SK-N-SH treated with all-trans-retinoic acid at 6 μM for 48 hours (cell line): ENCODE measurements around the gene PREB.

ENCODE experiments used
- ATAC-seq: fragments of 200-7000 bp; cut with Tn5 transposase; 3 replicates; pipeline ENCODE4 v1.9.1; 2020; ENCODE audit warnings: mild to moderate bottlenecking, moderate library complexity
- ARNTL ChIP-seq: fragments of 450-650 bp; formaldehyde crosslinking; IDR thresholded peaks from 2 replicates; pipeline ENCODE4 v1.5.0; 2020; ENCODE audit warnings: low read depth, mild to moderate bottlenecking, moderate library complexity, borderline replicate concordance
- BACH2 ChIP-seq: fragments of 250-450 bp; sonication (Bioruptor Pico); IDR thresholded peaks from 2 replicates; pipeline ENCODE4 v1.9.0; 2021; ENCODE audit warnings: mild to moderate bottlenecking, borderline replicate concordance
- CREB5 ChIP-seq: fragments of 250-450 bp; sonication (Bioruptor Pico); IDR thresholded peaks from 2 replicates; pipeline ENCODE4 v1.5.1; 2020; ENCODE audit warnings: low read depth, mild to moderate bottlenecking, moderate library complexity
- CSDC2 ChIP-seq: fragments of 250-450 bp; sonication (Bioruptor Pico); IDR thresholded peaks from 2 replicates; pipeline ENCODE4 v1.5.0; 2020; ENCODE audit warnings: mild to moderate bottlenecking, moderate library complexity
- CSRNP3 ChIP-seq: fragments of 250-450 bp; sonication (Bioruptor Pico); IDR thresholded peaks from 2 replicates; pipeline ENCODE4 v1.5.1; 2021; ENCODE audit warnings: mild to moderate bottlenecking, moderate library complexity
- ESRRG ChIP-seq: fragments of 250-450 bp; sonication (Bioruptor Pico); IDR thresholded peaks from 2 replicates; pipeline ENCODE4 v1.6.1; 2021; ENCODE audit warnings: mild to moderate bottlenecking
- OSR1 ChIP-seq: fragments of 250-450 bp; sonication (Bioruptor Pico); IDR thresholded peaks from 2 replicates; pipeline ENCODE4 v1.8.0; 2022; ENCODE audit warnings: moderate library complexity, mild to moderate bottlenecking, inconsistent platforms
- PATZ1 ChIP-seq: fragments of 250-450 bp; sonication (Bioruptor Pico); IDR thresholded peaks from 2 replicates; pipeline ENCODE4 v1.8.0; 2020; ENCODE audit warnings: mild to moderate bottlenecking, moderate library complexity, borderline replicate concordance
- POU6F1 ChIP-seq: fragments of 250-450 bp; sonication (Bioruptor Pico); IDR thresholded peaks from 2 replicates; pipeline ENCODE4 v1.8.0; 2021; ENCODE audit warnings: low read depth, mild to moderate bottlenecking, moderate library complexity, borderline replicate concordance
- RARB ChIP-seq: fragments of 250-450 bp; sonication (Bioruptor Pico); IDR thresholded peaks from 2 replicates; pipeline ENCODE4 v1.8.0; 2021; ENCODE audit warnings: mild to moderate bottlenecking, moderate library complexity
- SNAI2 ChIP-seq: fragments of 250-450 bp; sonication (Bioruptor Pico); IDR thresholded peaks from 2 replicates; pipeline ENCODE4 v1.5.0; 2020; ENCODE audit warnings: mild to moderate bottlenecking, moderate library complexity
- TCF4 ChIP-seq: fragments of 250-450 bp; sonication (Bioruptor Pico); IDR thresholded peaks from 2 replicates; pipeline ENCODE4 v1.8.0; 2021; ENCODE audit warnings: mild to moderate bottlenecking, moderate library complexity, borderline replicate concordance
- TOX ChIP-seq: fragments of 250-450 bp; sonication (Bioruptor Pico); IDR thresholded peaks from 2 replicates; pipeline ENCODE4 v1.8.0; 2021; ENCODE audit warnings: mild to moderate bottlenecking, moderate library complexity, borderline replicate concordance
- TSHZ2 ChIP-seq: fragments of 250-450 bp; sonication (Bioruptor Pico); IDR thresholded peaks from 2 replicates; pipeline ENCODE4 v1.5.0; 2020; ENCODE audit warnings: mild to moderate bottlenecking, moderate library complexity
- ZC3H10 ChIP-seq: fragments of 250-450 bp; sonication (Bioruptor Pico); IDR thresholded peaks from 2 replicates; pipeline ENCODE4 v1.5.1; 2021; ENCODE audit warnings: mild to moderate bottlenecking, moderate library complexity
- ZFP30 ChIP-seq: fragments of 450-650 bp; formaldehyde crosslinking; IDR thresholded peaks from 2 replicates; pipeline ENCODE4 v1.5.0; 2022; ENCODE audit warnings: mild to moderate bottlenecking, moderate library complexity
- ZNF565 ChIP-seq: fragments of 450-650 bp; formaldehyde crosslinking; conservative IDR thresholded peaks from 2 replicates; pipeline ENCODE4 v1.5.0; 2020; ENCODE audit warnings: low read depth, mild to moderate bottlenecking, moderate library complexity

PREB gene

GRCh38 chr2:27148801-27149439 is 14.5 kb upstream of the PREB start, which contains the start of gene TCF23:
Gene TCF23, plus strand, starts transcription at chr2:27149004. Its CDS starts 130 bp downstream, at chr2:27149134.
- no peak for ATAC-seq
- TF ChIP-seq ZC3H10 (no peak), ARNTL (CRISPR knock-in tag) (no peak), OSR1 (no peak), CSRNP3 (CRISPR knock-in tag) (no peak), TOX (CRISPR knock-in tag) (no peak), SNAI2 (CRISPR knock-in tag) (no peak), BACH2 (CRISPR knock-in tag) (no peak), TSHZ2 (CRISPR knock-in tag) (no peak), POU6F1 (no peak), CREB5 (CRISPR knock-in tag) (no peak), TCF4 (no peak), PATZ1 (CRISPR knock-in tag) (no peak), CSDC2 (no peak), ZNF565 (CRISPR knock-in tag) (no peak)

GRCh38 chr2:27147935-27148334 is 13.5 kb upstream of the PREB start:
- ATAC-seq, result no peak
- TF ChIP-seq ZFP30 (CRISPR knock-in tag) (no peak), TOX (CRISPR knock-in tag) (no peak), SNAI2 (CRISPR knock-in tag) (no peak), TCF4 (no peak), RARB (no peak), CSDC2 (no peak), POU6F1 (no peak), ARNTL (CRISPR knock-in tag) (no peak), BACH2 (CRISPR knock-in tag) (no peak), CREB5 (CRISPR knock-in tag) (no peak), ESRRG (no peak)
